ENCODE results near the gene GNA15. TPM values are rescaled to one million over a fixed set of nuclear protein-coding genes. Genes with fewer than 3 reads are reported as not detected.

The GNA15 gene
- total and polyA plus RNA-seq, 2 donors (not counting 3 experiments of a cell fraction or from before 2014, with no cell fraction given) = 0.17 TPM; not detected in 1

DNA sequence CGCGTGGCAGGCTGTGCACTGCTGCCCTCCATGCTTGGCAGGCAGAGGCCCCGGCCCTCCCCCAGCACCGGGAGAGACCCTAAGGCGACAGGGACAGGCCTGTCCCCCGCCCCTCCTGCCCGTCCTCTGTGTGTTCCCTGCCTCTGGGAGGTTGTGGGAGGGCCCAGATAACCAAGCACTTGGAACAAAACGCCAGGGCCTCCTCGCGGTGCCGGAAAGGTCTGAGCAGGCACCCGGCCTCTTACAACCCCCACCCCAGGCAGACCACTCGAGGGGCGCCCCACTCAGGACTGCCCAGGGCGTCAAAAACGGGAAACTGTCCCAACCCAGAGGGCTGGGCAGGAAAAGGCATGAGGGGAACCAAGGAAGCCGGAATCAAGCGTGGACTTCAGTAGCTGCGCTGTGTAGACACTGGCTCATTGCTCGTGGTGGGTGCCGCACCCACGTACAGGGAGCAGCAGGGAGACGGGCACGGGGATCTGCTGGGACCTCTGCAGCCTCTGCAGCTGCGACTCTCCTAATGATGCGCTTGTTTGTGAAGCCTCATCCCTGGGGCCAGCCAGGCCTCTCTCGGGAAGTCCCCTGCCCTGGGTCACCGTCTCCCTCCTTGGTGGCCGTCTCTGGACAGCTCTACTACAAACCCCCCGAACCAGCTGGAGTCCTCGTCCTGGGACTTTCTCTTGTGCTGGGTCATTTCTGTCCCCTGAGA lies 21.7 kb upstream of the GNA15 start:
- intact Hi-C loops (cut with micrococcal nuclease) = no loop called here
- no peak for FAIRE-seq
- peaks cover 0 to 29% of the 10 kb centered on the region in 2 experiments for H3K36me3 ChIP-seq (ENCODE audit: control insufficient read depth in 2 of 2, extremely low read depth in 1 of 2, insufficient read depth in 2 of 2, low read length in 2 of 2)
- dilution Hi-C loops (cut with MboI; ENCODE audit: extremely low pct_ligation_motif_present, low sequenced_read_pairs) = no loop called here
- BruUV-seq (replicated peaks) = no TSS peak
- no peaks in the 10 kb centered on the region for H3K9me3 ChIP-seq (replicated peaks; ENCODE audit: control insufficient read depth, insufficient read depth, low read length)
- no peak for DNase-seq (ENCODE audit: low read depth, low spot score)
- no peak for TF ChIP-seq MYC (IDR thresholded peaks at IDR 0.05; ENCODE audit: low read depth, low read length)
- no peak for TF ChIP-seq FOS (IDR thresholded peaks at IDR 0.05; ENCODE audit: borderline replicate concordance, insufficient read depth, low read length)
- ChIA-PET CTCF (no interaction called here), POLR2A (no interaction called here)
- no peak overlapping the region for H3K4me3 ChIP-seq (replicated peaks in 1 of 3; ENCODE audit: insufficient read depth in 1 of 3, low read depth in 1 of 3, low read length in 3 of 3)
- H3K79me2 ChIP-seq (ENCODE audit: control insufficient read depth, insufficient read depth, low read length) = peaks cover 36% of the 10 kb centered on the region
- no peaks in the 10 kb centered on the region for H3K27me3 ChIP-seq (ENCODE audit: control insufficient read depth in 2 of 2, insufficient read depth in 2 of 2, low read length in 2 of 2)
- no peaks in the 10 kb centered on the region for H3K9me1 ChIP-seq (replicated peaks; ENCODE audit: control insufficient read depth, extremely low read depth, insufficient read depth, low read length)
- H3K27ac ChIP-seq (ENCODE audit: insufficient read depth, low read depth, low read length) = no peak overlapping the region
- H3K4me1 ChIP-seq (ENCODE audit: control insufficient read depth, extremely low read depth, insufficient read depth, low read length) = no peaks in the 10 kb centered on the region
- H3K9ac ChIP-seq (replicated peaks; ENCODE audit: extremely low read depth, insufficient read depth, low read length) = no peak overlapping the region
- H3K4me2 ChIP-seq (ENCODE audit: insufficient read depth, low read length) = no peak overlapping the region
- H2AFZ ChIP-seq (ENCODE audit: low read depth, low read length) = no peak overlapping the region
- no peaks in the 10 kb centered on the region for H4K20me1 ChIP-seq (replicated peaks; ENCODE audit: control insufficient read depth, extremely low read depth, insufficient read depth, low read length)

DNA sequence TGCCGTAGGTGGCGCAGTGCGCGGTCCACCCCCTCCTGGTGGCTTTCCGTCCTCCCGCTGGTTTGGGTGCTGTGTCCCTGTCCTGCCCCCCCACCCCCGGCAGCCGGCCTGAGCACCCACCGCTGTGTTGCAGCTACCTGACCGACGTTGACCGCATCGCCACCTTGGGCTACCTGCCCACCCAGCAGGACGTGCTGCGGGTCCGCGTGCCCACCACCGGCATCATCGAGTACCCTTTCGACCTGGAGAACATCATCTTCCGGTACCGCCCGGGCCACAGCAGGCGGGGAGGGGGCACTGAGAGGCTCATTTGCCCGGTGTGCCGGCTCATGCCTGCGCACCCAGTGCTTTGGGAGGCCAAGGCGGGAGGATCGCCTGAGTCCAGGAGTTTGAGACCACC lies 21.0 kb upstream of the GNA15 start:
- dilution Hi-C loops (cut with MboI; ENCODE audit: extremely low pct_ligation_motif_present, low sequenced_read_pairs) = no loop called here
- no peak for TF ChIP-seq GATA2 (IDR thresholded peaks at IDR 0.05; ENCODE audit: insufficient read depth, insufficient read length, low read depth, low read length)
- TF ChIP-seq MYC (IDR thresholded peaks at IDR 0.05; ENCODE audit: low read depth, low read length) = no peak
- no peak for TF ChIP-seq EZH2 (IDR thresholded peaks at IDR 0.05; ENCODE audit: borderline replicate concordance, low read depth, low read length, severe bottlenecking)
- TF ChIP-seq POLR2A (IDR thresholded peaks at IDR 0.05; ENCODE audit: low read depth, low read length) = no peak
- no peak for TF ChIP-seq JUN (IDR thresholded peaks at IDR 0.05; ENCODE audit: borderline replicate concordance, insufficient read depth, insufficient read length, low read depth)
- no peak for TF ChIP-seq FOS (IDR thresholded peaks at IDR 0.05; ENCODE audit: borderline replicate concordance, insufficient read depth, low read length)
- TF ChIP-seq, protein P1, sequence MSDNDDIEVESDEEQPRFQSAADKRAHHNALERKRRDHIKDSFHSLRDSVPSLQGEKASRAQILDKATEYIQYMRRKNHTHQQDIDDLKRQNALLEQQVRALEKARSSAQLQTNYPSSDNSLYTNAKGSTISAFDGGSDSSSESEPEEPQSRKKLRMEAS (IDR thresholded peaks at IDR 0.05; ENCODE audit: insufficient read depth, insufficient read length) = no peak
- TF ChIP-seq, protein P2, sequence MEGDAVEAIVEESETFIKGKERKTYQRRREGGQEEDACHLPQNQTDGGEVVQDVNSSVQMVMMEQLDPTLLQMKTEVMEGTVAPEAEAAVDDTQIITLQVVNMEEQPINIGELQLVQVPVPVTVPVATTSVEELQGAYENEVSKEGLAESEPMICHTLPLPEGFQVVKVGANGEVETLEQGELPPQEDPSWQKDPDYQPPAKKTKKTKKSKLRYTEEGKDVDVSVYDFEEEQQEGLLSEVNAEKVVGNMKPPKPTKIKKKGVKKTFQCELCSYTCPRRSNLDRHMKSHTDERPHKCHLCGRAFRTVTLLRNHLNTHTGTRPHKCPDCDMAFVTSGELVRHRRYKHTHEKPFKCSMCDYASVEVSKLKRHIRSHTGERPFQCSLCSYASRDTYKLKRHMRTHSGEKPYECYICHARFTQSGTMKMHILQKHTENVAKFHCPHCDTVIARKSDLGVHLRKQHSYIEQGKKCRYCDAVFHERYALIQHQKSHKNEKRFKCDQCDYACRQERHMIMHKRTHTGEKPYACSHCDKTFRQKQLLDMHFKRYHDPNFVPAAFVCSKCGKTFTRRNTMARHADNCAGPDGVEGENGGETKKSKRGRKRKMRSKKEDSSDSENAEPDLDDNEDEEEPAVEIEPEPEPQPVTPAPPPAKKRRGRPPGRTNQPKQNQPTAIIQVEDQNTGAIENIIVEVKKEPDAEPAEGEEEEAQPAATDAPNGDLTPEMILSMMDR (IDR thresholded peaks at IDR 0.05; ENCODE audit: extremely low read depth in 1 of 2, insufficient read depth in 1 of 2, low read depth in 1 of 2, low read length in 2 of 2) = no peak
- no peak for TF ChIP-seq POLR2AphosphoS5 (IDR thresholded peaks at IDR 0.05; ENCODE audit: insufficient read depth, low read depth, low read length)
- BruUV-seq (replicated peaks) = no TSS peak
- no peak overlapping the region for H3K27ac ChIP-seq (ENCODE audit: insufficient read depth, low read depth, low read length)
- no peak for FAIRE-seq
- peaks cover 0 to 29% of the 10 kb centered on the region in 2 experiments for H3K36me3 ChIP-seq (ENCODE audit: control insufficient read depth in 2 of 2, extremely low read depth in 1 of 2, insufficient read depth in 2 of 2, low read length in 2 of 2)
- H3K79me2 ChIP-seq (ENCODE audit: control insufficient read depth, insufficient read depth, low read length) = peaks cover 30% of the 10 kb centered on the region
- DNase-seq (ENCODE audit: low read depth, low spot score) = no peak
- no peaks in the 10 kb centered on the region for H3K4me1 ChIP-seq (ENCODE audit: control insufficient read depth, extremely low read depth, insufficient read depth, low read length)
- H3K9ac ChIP-seq (replicated peaks; ENCODE audit: extremely low read depth, insufficient read depth, low read length) = no peak overlapping the region
- ChIA-PET CTCF (interaction anchor here (1.0 kb wide), 1 partner anchor 11 kb away, joined by 5 read pairs; no protein-coding TSS in a partner anchor), POLR2A (no interaction called here)
- no peak overlapping the region for H3K4me2 ChIP-seq (ENCODE audit: insufficient read depth, low read length)
- H3K27me3 ChIP-seq (ENCODE audit: control insufficient read depth in 2 of 2, insufficient read depth in 2 of 2, low read length in 2 of 2) = no peaks in the 10 kb centered on the region
- intact Hi-C loops (cut with micrococcal nuclease) = no loop called here
- no peaks in the 10 kb centered on the region for H4K20me1 ChIP-seq (replicated peaks; ENCODE audit: control insufficient read depth, extremely low read depth, insufficient read depth, low read length)
- no peak overlapping the region for H2AFZ ChIP-seq (ENCODE audit: low read depth, low read length)
- no peaks in the 10 kb centered on the region for H3K9me1 ChIP-seq (replicated peaks; ENCODE audit: control insufficient read depth, extremely low read depth, insufficient read depth, low read length)
- H3K4me3 ChIP-seq (replicated peaks in 1 of 3; ENCODE audit: insufficient read depth in 1 of 3, low read depth in 1 of 3, low read length in 3 of 3) = no peak overlapping the region
- H3K9me3 ChIP-seq (replicated peaks; ENCODE audit: control insufficient read depth, insufficient read depth, low read length) = no peaks in the 10 kb centered on the region

All from endothelial cell of umbilical vein (primary cell).